H1 (cell line): ENCODE data around the gene BMF. TPM values are rescaled to one million over a fixed set of nuclear protein-coding genes. Genes with fewer than 3 reads are reported as not detected.

Experiments used
- CTCF ChIA-PET: fragments of 300-600 bp; sonication (Branson Sonifier 250); formaldehyde crosslinking; loops from one replicate; lab custom pipeline; 2021; ENCODE audit not compliant: partially characterized antibody; lab: Charles Lee
- POLR2A ChIA-PET: fragments of 300-600 bp; sonication (Branson Sonifier 250); formaldehyde crosslinking; loops from one replicate; lab custom pipeline; 2021; ENCODE audit warnings: inconsistent platforms; ENCODE audit not compliant: partially characterized antibody; lab: Charles Lee
- DNase-seq, 2 experiments: peaks; one replicate each; pipeline versions ENCODE4 v3.0.0 to v3.0.0-alpha.2; 2010 to 2022; ENCODE audit warnings: low spot score in 2 of 2, low read depth in 1 of 2, mixed read lengths in 1 of 2
- FAIRE-seq: peaks from 2 replicates; lab custom pipeline; 2011; peaks lifted over from hg19 to GRCh38; lab: Jason Lieb, UNC
- H2AFZ ChIP-seq: 2 replicates; pipeline ENCODE4 v1.8.1; 2012; ENCODE audit warnings: low read length, inconsistent platforms
- H2AK5ac ChIP-seq: 2 replicates; pipeline ENCODE4 v1.6.1; 2013; ENCODE audit warnings: low read depth, low read length
- H2BK120ac ChIP-seq: replicated peaks from 2 replicates; pipeline ENCODE3; 2013; ENCODE audit warnings: low read depth, low read length, inconsistent platforms
- H2BK12ac ChIP-seq: 2 replicates; pipeline ENCODE4 v1.6.1; 2013; ENCODE audit warnings: low read depth, low read length
- H2BK15ac ChIP-seq: 2 replicates; pipeline ENCODE4 v1.6.1; 2013; ENCODE audit warnings: low read length
- H2BK20ac ChIP-seq: 2 replicates; pipeline ENCODE4 v1.6.1; 2013; ENCODE audit warnings: low read length
- H2BK5ac ChIP-seq: 2 replicates; pipeline ENCODE4 v1.6.1; 2013; ENCODE audit warnings: low read depth, low read length
- H3K14ac ChIP-seq: 2 replicates; pipeline ENCODE4 v1.6.1; 2013; ENCODE audit warnings: inconsistent platforms; ENCODE audit not compliant: insufficient read length
- H3K18ac ChIP-seq: 2 replicates; pipeline ENCODE4 v1.6.1; 2013; ENCODE audit warnings: low read length; ENCODE audit errors: extremely low read depth
- H3K23ac ChIP-seq: 2 replicates; pipeline ENCODE4 v1.6.1; 2013; ENCODE audit warnings: inconsistent platforms; ENCODE audit not compliant: insufficient read length
- H3K23me2 ChIP-seq: 2 replicates; pipeline ENCODE4 v1.6.1; 2013; ENCODE audit warnings: low read depth, low read length
- H3K27ac ChIP-seq: 2 replicates; pipeline ENCODE4 v1.6.1; 2011; ENCODE audit warnings: low read depth, low read length, inconsistent platforms
- H3K27me3 ChIP-seq, 4 experiments: replicated peaks in 1 of 4; 1 replicate in 1 of 4; 2 replicates in 3 of 4; pipeline versions ENCODE4 v1.6.1 to v1.8.1; 2011 to 2013; ENCODE audit warnings: low read length in 3 of 4, mild to moderate bottlenecking in 3 of 4, inconsistent platforms in 2 of 4, mixed read lengths in 2 of 4, moderate library complexity in 1 of 4; ENCODE audit not compliant: control insufficient read depth in 3 of 4, insufficient read depth in 3 of 4; ENCODE audit errors: extremely low read depth in 1 of 4
- H3K36me3 ChIP-seq, 4 experiments: 2 replicates each; pipeline versions ENCODE4 v1.6.1 to v1.8.1; 2011 to 2013; ENCODE audit warnings: mild to moderate bottlenecking in 4 of 4, low read length in 3 of 4, moderate library complexity in 2 of 4, control low read depth in 1 of 4, inconsistent platforms in 1 of 4; ENCODE audit not compliant: insufficient read depth in 4 of 4, control insufficient read depth in 2 of 4
- H3K4ac ChIP-seq: replicated peaks from 2 replicates; pipeline ENCODE3; 2013; ENCODE audit warnings: low read length, low read depth, mixed read lengths, inconsistent platforms; ENCODE audit not compliant: insufficient read length
- H3K4me1 ChIP-seq, 4 experiments: replicated peaks in 1 of 4; 1 replicate in 1 of 4; 2 replicates in 3 of 4; pipeline versions ENCODE4 v1.6.1 to v1.8.1; 2011 to 2013; ENCODE audit warnings: low read length in 3 of 4, inconsistent platforms in 2 of 4, mixed read lengths in 1 of 4; ENCODE audit not compliant: insufficient read depth in 4 of 4, control insufficient read depth in 3 of 4
- H3K4me2 ChIP-seq, 2 experiments: 2 replicates each; pipeline versions ENCODE4 v1.6.1 to v1.8.1; 2011 to 2013; ENCODE audit warnings: low read depth in 2 of 2, low read length in 2 of 2, control low read depth in 1 of 2, inconsistent platforms in 1 of 2, mild to moderate bottlenecking in 1 of 2; ENCODE audit not compliant: insufficient read depth in 1 of 2
- H3K4me3 ChIP-seq, 4 experiments: fragments of 200-600, 300-600 bp in 1 of 4; sonication (generic), shearing (Covaris generic), sonication (Bioruptor Twin) in 1 of 4; 2 replicates each; pipeline versions ENCODE4 v1.5.1 to v1.8.1; 2011 to 2016; ENCODE audit warnings: low read length in 4 of 4, low read depth in 3 of 4, control low read depth in 2 of 4, inconsistent platforms in 2 of 4, mild to moderate bottlenecking in 2 of 4, mixed read lengths in 1 of 4, moderate library complexity in 1 of 4; ENCODE audit not compliant: insufficient read depth in 2 of 4; ENCODE audit errors: extremely low read depth in 1 of 4
- H3K56ac ChIP-seq: replicated peaks from 2 replicates; pipeline ENCODE3; 2013; ENCODE audit warnings: low read depth, mild to moderate bottlenecking, mixed read lengths, low read length, inconsistent platforms; ENCODE audit not compliant: insufficient read length
- H3K79me1 ChIP-seq: 2 replicates; pipeline ENCODE4 v1.6.1; 2013; ENCODE audit warnings: low read depth, low read length, control low read depth
- H3K79me2 ChIP-seq, 2 experiments: 2 replicates each; pipeline versions ENCODE4 v1.6.1 to v1.8.1; 2012 to 2013; ENCODE audit warnings: low read length in 2 of 2, mild to moderate bottlenecking in 2 of 2, inconsistent platforms in 1 of 2; ENCODE audit not compliant: insufficient read depth in 2 of 2, control insufficient read depth in 1 of 2
- H3K9ac ChIP-seq, 4 experiments: replicated peaks in 1 of 4; 1 replicate in 1 of 4; 2 replicates in 3 of 4; pipeline versions ENCODE4 v1.6.1 to v1.8.1; 2011 to 2013; ENCODE audit warnings: low read depth in 3 of 4, low read length in 3 of 4, control low read depth in 2 of 4, mild to moderate bottlenecking in 2 of 4, moderate library complexity in 2 of 4, inconsistent platforms in 1 of 4; ENCODE audit errors: extremely low read depth in 1 of 4
- H3K9me3 ChIP-seq, 2 experiments: 2 replicates each; pipeline versions ENCODE4 v1.6.1 to v1.8.1; 2012 to 2013; ENCODE audit warnings: mild to moderate bottlenecking in 2 of 2, moderate library complexity in 2 of 2, control low read depth in 1 of 2, inconsistent platforms in 1 of 2, low read depth in 1 of 2, low read length in 1 of 2, mixed read lengths in 1 of 2; ENCODE audit not compliant: insufficient read depth in 2 of 2
- H4K20me1 ChIP-seq, 2 experiments: replicated peaks in 1 of 2; 2 replicates each; pipeline versions ENCODE3 to v1.8.1; 2011 to 2013; ENCODE audit warnings: inconsistent platforms in 2 of 2, low read length in 2 of 2, mild to moderate bottlenecking in 1 of 2; ENCODE audit not compliant: insufficient read depth in 2 of 2, control insufficient read depth in 1 of 2
- H4K5ac ChIP-seq: 2 replicates; pipeline ENCODE4 v1.6.1; 2013; ENCODE audit warnings: low read length, low read depth, mixed read lengths, inconsistent platforms; ENCODE audit not compliant: insufficient read length
- H4K8ac ChIP-seq: 2 replicates; pipeline ENCODE4 v1.8.0; 2013; ENCODE audit warnings: mild to moderate bottlenecking, moderate library complexity, low read length, inconsistent platforms; ENCODE audit not compliant: insufficient read depth; ENCODE audit errors: extremely low read depth
- H4K91ac ChIP-seq: replicated peaks from 2 replicates; pipeline ENCODE3; 2013; ENCODE audit warnings: low read length, mixed read lengths, inconsistent platforms; ENCODE audit not compliant: insufficient read length
- ATF3 ChIP-seq: IDR thresholded peaks from 2 replicates; pipeline ENCODE4 v1.6.1; 2011; ENCODE audit warnings: low read depth, mild to moderate bottlenecking, low read length; ENCODE audit not compliant: insufficient read depth
- WGBS, 2 experiments: shearing (Covaris generic) in 1 of 2; methylation state at CpG; one replicate each; pipeline versions ENCODE4 v1.1.6 to v1.1.7; 2013 to 2015; ENCODE audit warnings: low lambda C conversion rate in 2 of 2, mixed read lengths in 2 of 2, inconsistent platforms in 1 of 2, low coverage in 1 of 2, missing lambda C conversion rate in 1 of 2; ENCODE audit not compliant: insufficient replicate concordance in 2 of 2, insufficient coverage in 1 of 2, insufficient read length in 1 of 2; ENCODE audit errors: extremely low coverage in 1 of 2, missing lambda C conversion rate in 1 of 2; 5-methylcytosine and 5-hydroxymethylcytosine counted together
- polyA plus RNA-seq, 7 experiments: library from polyadenylated mRNA; depleted of rRNA in 3 of 7; stranded (reverse) in 5 of 7; unstranded in 2 of 7; fragments of >200 nt in 5 of 7; fragments of 200-250 nt in 2 of 7; gene quantifications; 1 replicate in 5 of 7; 2 replicates in 1 of 7; 4 replicates in 1 of 7; pipeline versions ENCODE4 v1.2.1 to v1.2.3, GENCODE V29; 2011 to 2013; ENCODE audit warnings: missing spikeins in 2 of 7, mixed read lengths in 2 of 7
- total RNA-seq: library from RNA; stranded (reverse); fragmentation: NEBNext Ultra II Directional; extraction: Animal tissue kit (Norgen Biotek cat#: 25700); gene quantifications from 2 replicates; pipeline ENCODE4 v1.2.1, GENCODE V29; 2021

The BMF gene
- total and polyA plus RNA-seq, 2 of the 8 experiments (the other 6 are each of a cell fraction or from before 2014, with no cell fraction given) = 21.2 to 24.2 TPM

DNA sequence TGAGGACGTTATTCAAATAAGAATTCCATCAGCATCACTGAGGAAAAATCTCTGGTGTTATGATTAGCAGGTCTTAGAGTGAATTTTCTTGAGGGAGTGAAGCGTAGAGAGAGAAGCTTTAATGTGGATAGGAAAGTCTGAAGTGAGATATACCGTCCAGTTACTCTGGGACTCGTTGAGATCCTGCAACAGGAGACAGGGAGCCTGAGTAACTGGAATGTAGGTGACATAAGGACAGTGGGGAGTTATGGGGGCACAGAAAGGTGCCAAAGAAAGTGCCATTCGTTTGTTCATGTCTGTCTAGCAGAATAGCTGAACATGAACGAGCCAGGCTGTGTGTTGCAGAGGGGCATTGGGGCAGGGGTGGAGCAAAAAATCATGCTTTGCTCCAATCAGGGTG lies 42.8 kb upstream of the BMF start:
- Histone ChIP-seq H3K23me2 (no peaks in the 10 kb centered on the region), H2BK5ac (peak overlapping the region; percentile 49; the same call in 1 of the 2 replicates), H3K56ac (no peak overlapping the region), H4K8ac (no peak overlapping the region), H4K20me1 (no peaks in the 10 kb centered on the region), H3K4me2 (no peak overlapping the region), H3K27ac (no peak overlapping the region), H2BK12ac (peak overlapping the region; percentile 81; the same call in 1 of the 2 replicates), H3K4me3 (no peak overlapping the region), H3K79me1 (no peaks in the 10 kb centered on the region), H2BK120ac (no peak overlapping the region), H2BK15ac (peak overlapping the region; percentile 50; the same call in 1 of the 2 replicates), H3K79me2 (no peaks in the 10 kb centered on the region), H3K4me1 (peaks cover 7 to 15% (median 14%) of the 10 kb centered on the region in 4 experiments), H3K18ac (no peak overlapping the region), H3K27me3 (no peaks in the 10 kb centered on the region), H3K9ac (no peak overlapping the region), H3K4ac (peak overlapping the region; percentile 82), H2BK20ac (0 out of 2 replicates have a peak overlapping the region, but pooled peaks have one; percentile 88), H3K9me3 (no peaks in the 10 kb centered on the region), H2AK5ac (0 out of 2 replicates have a peak overlapping the region, but pooled peaks have one; percentile 47), H3K23ac (no peak overlapping the region), H2AFZ (peak overlapping the region; percentile 14; the same call in 1 of the 2 replicates), H4K5ac (no peak overlapping the region), H4K91ac (peak overlapping the region; percentile 39), H3K36me3 (no peaks in the 10 kb centered on the region), H3K14ac (no peak overlapping the region)
- POLR2A ChIA-PET = no interaction called here
- no peak for DNase-seq
- CTCF ChIA-PET = interaction anchor here (0.8 to 1.7 kb wide), 2 partner anchors 9 to 97 kb away, joined by 3 read pairs; partner anchors contain the start of gene BUB1B
- FAIRE-seq = no peak
- 91% methylated on average over 6 of the region's 6 CpGs; no CpG with 5 or more reads in 1 of the 2 experiments for WGBS, 2 experiments
- TF ChIP-seq ATF3 = no peak
